Panc1 (cell line): ENCODE data around the gene NBR1. TPM values are rescaled to one million over a fixed set of nuclear protein-coding genes. Genes with fewer than 3 reads are reported as not detected.

Experiments used
- ATAC-seq: fragments of 200-7000 bp; cut with Tn5 transposase; 2 replicates; pipeline ENCODE4 v1.9.1; 2020; ENCODE audit warnings: mild to moderate bottlenecking, moderate library complexity
- BruUV-seq: library from RNA; stranded (reverse); fragments of 400-500 nt; replicated peaks from 2 replicates; lab custom pipeline; 2021; lab: Mats Ljungman, UMichigan
- CTCF ChIA-PET: fragments of 300-600 bp; sonication (Branson Sonifier 250); formaldehyde crosslinking; loops from one replicate; lab custom pipeline; 2022; ENCODE audit warnings: antibody characterized with exemption; lab: Charles Lee
- POLR2A ChIA-PET: fragments of 300-600 bp; sonication (Branson Sonifier 250); formaldehyde crosslinking; loops from one replicate; lab custom pipeline; 2022; ENCODE audit warnings: antibody characterized with exemption; lab: Charles Lee
- DNase-seq: peaks from one replicate; pipeline ENCODE4 v3.0.0-alpha.2; 2010; ENCODE audit warnings: low read depth, low spot score
- H3K27ac ChIP-seq: 2 replicates; pipeline ENCODE4 v1.5.1; 2011; ENCODE audit warnings: mild to moderate bottlenecking, low read length, inconsistent platforms
- H3K27me3 ChIP-seq: fragments of 200-500 bp; sonication (Bioruptor generic); 2 replicates; pipeline ENCODE4 v1.6.0; 2014; ENCODE audit warnings: low read length, inconsistent platforms; ENCODE audit not compliant: control insufficient read depth, insufficient read depth
- H3K36me3 ChIP-seq: fragments of 200-500 bp; sonication (Bioruptor generic); 2 replicates; pipeline ENCODE4 v1.5.1; 2014; ENCODE audit warnings: inconsistent platforms, mild to moderate bottlenecking, low read length, moderate library complexity; ENCODE audit not compliant: control insufficient read depth, insufficient read depth
- H3K4me1 ChIP-seq: 2 replicates; pipeline ENCODE4 v1.5.1; 2011; ENCODE audit warnings: inconsistent platforms, mild to moderate bottlenecking, low read length, moderate library complexity; ENCODE audit not compliant: control insufficient read depth, insufficient read depth
- H3K4me3 ChIP-seq, 2 experiments: 2 replicates each; pipeline ENCODE4 v1.5.1; 2011 to 2012; ENCODE audit warnings: low read depth in 2 of 2, low read length in 2 of 2, mild to moderate bottlenecking in 2 of 2, inconsistent platforms in 1 of 2, moderate library complexity in 1 of 2
- H3K9me3 ChIP-seq: fragments of 200-500 bp; sonication (Bioruptor generic); 2 replicates; pipeline ENCODE4 v1.5.1; 2014; ENCODE audit warnings: low read depth, mild to moderate bottlenecking, inconsistent platforms, low read length, moderate library complexity; ENCODE audit not compliant: control insufficient read depth, insufficient read depth
- CTCF ChIP-seq: fragments of 450-650 bp; IDR thresholded peaks from 2 replicates; pipeline ENCODE4 v1.5.1; 2017; ENCODE audit warnings: mild to moderate bottlenecking
- POLR2AphosphoS5 ChIP-seq: IDR thresholded peaks from 2 replicates; pipeline ENCODE4 v1.6.1; 2012; ENCODE audit warnings: mild to moderate bottlenecking, low read depth, low read length, moderate library complexity
- REST ChIP-seq, 2 experiments: IDR thresholded peaks; 2 replicates each; pipeline ENCODE4 v1.6.1; 2011 to 2012; ENCODE audit warnings: low read depth in 2 of 2, control low read depth in 1 of 2, low read length in 1 of 2, mild to moderate bottlenecking in 1 of 2, moderate library complexity in 1 of 2; ENCODE audit not compliant: insufficient read depth in 1 of 2
- SIN3A ChIP-seq: IDR thresholded peaks from 2 replicates; pipeline ENCODE4 v1.6.1; 2012; ENCODE audit warnings: low read depth, mild to moderate bottlenecking, low read length, moderate library complexity, borderline replicate concordance; ENCODE audit not compliant: insufficient read depth
- TCF7L2 ChIP-seq: IDR thresholded peaks from 2 replicates; pipeline ENCODE4 v1.6.1; 2011; ENCODE audit warnings: mild to moderate bottlenecking, low read depth, low read length, inconsistent platforms
- in situ Hi-C: cut with HindIII; loops from 2 replicates; pipeline ENCODE4 v1.10.0; 2016; ENCODE audit warnings: low sequenced_read_pairs, low pct_unique_long_range_greater_than_20kb
- intact Hi-C: fragments of 100-400 bp; cut with micrococcal nuclease; formaldehyde crosslinking; loops from one replicate; pipeline ENCODE4 v1.10.0; 2022; ENCODE audit not compliant: unreplicated experiment
- total RNA-seq: library from RNA; stranded (reverse); gene quantifications from one replicate; pipeline ENCODE4 v1.2.1, GENCODE V29; 2021; ENCODE audit not compliant: unreplicated experiment

The NBR1 gene
- total RNA-seq, 1 experiment from 2014 or later: 36.6 TPM

GRCh38 chr17:43220511-43221125 lies 49.6 kb downstream of the NBR1 start:
- Histone ChIP-seq H3K36me3 (no peaks in the 10 kb centered on the region), H3K27me3 (no peaks in the 10 kb centered on the region), H3K27ac (no peak overlapping the region), H3K9me3 (no peaks in the 10 kb centered on the region), H3K4me3 (no peak overlapping the region), H3K4me1 (no peaks in the 10 kb centered on the region)
- ATAC-seq: no peak
- intact Hi-C loops (no loop called here), in situ Hi-C loops (no loop called here)
- DNase-seq: no peak
- no TSS peak for BruUV-seq
- POLR2A ChIA-PET: no interaction called here
- no peak for TF ChIP-seq TCF7L2
- no peak for TF ChIP-seq POLR2AphosphoS5
- TF ChIP-seq REST (IDR thresholded peaks at IDR 0.05; ENCODE audit: insufficient read depth in 1 of 2, low read depth in 2 of 2, low read length in 1 of 2): no peak
- TF ChIP-seq CTCF: no peak
- no peak for TF ChIP-seq SIN3A
- CTCF ChIA-PET: no interaction called here

- intact Hi-C loops (no loop called here), in situ Hi-C loops (no loop called here)
- DNase-seq: no peak
- H3K9me3 ChIP-seq: no peaks in the 10 kb centered on the region
- no peaks in the 10 kb centered on the region for H3K36me3 ChIP-seq
- no peaks in the 10 kb centered on the region for H3K27me3 ChIP-seq
- H3K4me1 ChIP-seq: no peaks in the 10 kb centered on the region
- ChIA-PET CTCF (no interaction called here), POLR2A (no interaction called here)
- no peak overlapping the region for H3K27ac ChIP-seq
- no TSS peak for BruUV-seq
- no peak overlapping the region for H3K4me3 ChIP-seq
- ATAC-seq: no peak
- TF ChIP-seq TCF7L2 (no peak), REST (IDR thresholded peaks at IDR 0.05; ENCODE audit: insufficient read depth in 1 of 2, low read depth in 2 of 2, low read length in 1 of 2) (no peak)
Observed at GRCh38 chr17:43224146-43224705, 53.2 kb downstream of the NBR1 start.
